Sigmoid colon (tissue), 4 donors: ENCODE measurements around the gene CDK2.

ENCODE experiments used
- CTCF ChIP-seq, 4 experiments: fragments of 450-650 bp in 3 of 4; fragments of 200-600 bp in 1 of 4; IDR thresholded peaks; one replicate each; pipeline ENCODE4 v1.5.1; 2016 to 2019; ENCODE audit warnings: antibody characterized with exemption in 4 of 4, mild to moderate bottlenecking in 3 of 4, moderate library complexity in 2 of 4
- EP300 ChIP-seq, 4 donors: sonication (generic); formaldehyde crosslinking; IDR thresholded peaks; one replicate each; pipeline ENCODE4 v1.6.1; 2017; ENCODE audit warnings: antibody characterized with exemption in 4 of 4

- TF ChIP-seq CTCF (IDR thresholded peaks at IDR 0.05) (no peak), EP300 (IDR thresholded peaks at IDR 0.05) (no peak)
These were observed 50.6 kb downstream of the CDK2 start for GRCh38 chr12:56017181-56017580.
